ENCODE data around the gene NFASC.

The NFASC gene

DNA sequence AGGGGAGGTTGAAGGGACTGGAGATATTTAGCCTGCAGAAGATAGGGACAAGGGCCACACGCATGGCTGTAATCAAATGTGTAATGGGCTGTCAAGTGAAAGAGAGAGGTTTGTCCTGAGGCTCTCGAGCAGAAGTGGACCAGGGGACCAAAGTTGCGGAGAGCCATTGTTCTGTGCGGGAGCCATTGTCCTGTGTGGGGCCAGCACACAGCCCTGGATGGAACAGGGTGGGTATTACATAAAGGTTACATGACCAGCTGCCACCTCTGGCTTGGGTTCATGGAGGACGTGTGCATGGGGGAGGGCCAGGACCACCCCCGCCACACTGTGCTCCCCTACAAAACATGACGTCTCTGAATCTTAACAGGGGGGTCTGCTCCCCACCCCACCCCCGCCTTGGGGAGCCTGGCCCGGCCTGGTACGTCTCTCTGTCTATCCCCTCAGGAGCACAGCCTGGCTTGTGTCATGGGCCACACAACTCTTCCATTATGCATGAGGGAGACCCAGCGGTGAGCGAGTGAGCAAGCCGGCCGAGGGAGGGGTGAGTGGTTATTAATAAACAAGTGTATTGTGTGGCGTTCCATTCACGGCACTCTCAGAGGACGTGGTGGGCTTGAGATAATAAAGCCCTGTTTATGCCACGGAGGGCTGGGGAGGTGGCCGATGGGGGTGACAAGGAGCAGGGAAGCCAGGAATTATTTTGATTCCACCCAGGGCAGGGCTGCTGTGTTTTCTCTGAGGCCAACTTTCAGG lies at the start of gene NFASC:
Gene NFASC, plus strand, starts transcription at position 703 of the 753 bp plus-strand sequence. CDS start 73,454 bp downstream, outside the sequence.
- H3K9me3 Mint-ChIP-seq (ENCODE audit: low read depth), result no peaks in the 10 kb centered on the region
- no peaks in the 10 kb centered on the region for H3K36me3 Mint-ChIP-seq
- H3K4me1 Mint-ChIP-seq (ENCODE audit: low read depth), result no peaks in the 10 kb centered on the region
- H3K27ac Mint-ChIP-seq, result no peak within 1 kb of the TSS
- H3K27me3 Mint-ChIP-seq, result peaks cover 3% of the 10 kb centered on the region
- no peak within 1 kb of the TSS for H3K4me3 Mint-ChIP-seq

DNA sequence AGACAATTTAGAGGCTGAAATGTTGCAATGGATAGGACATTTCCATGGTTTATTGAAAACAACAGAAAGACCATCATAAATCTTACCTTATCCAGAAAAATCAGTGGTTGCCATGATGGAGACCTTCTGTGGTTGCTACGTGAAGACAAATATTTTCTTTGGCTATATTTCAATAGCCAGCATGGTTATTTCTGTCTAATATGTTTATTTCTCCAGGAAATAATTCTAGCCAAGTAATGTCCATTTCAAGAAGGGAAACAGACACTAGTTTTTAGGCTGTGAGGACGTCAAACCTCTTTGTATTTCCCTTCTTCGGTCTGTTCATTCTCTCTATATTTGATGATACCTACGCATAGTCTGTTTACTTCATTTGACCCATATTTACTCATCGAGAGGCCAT lies 49.2 kb upstream of the NFASC start:
- Mint-ChIP-seq H3K36me3 (no peaks in the 10 kb centered on the region), H3K9me3 (ENCODE audit: low read depth) (no peaks in the 10 kb centered on the region), H3K4me3 (no peak overlapping the region), H3K4me1 (ENCODE audit: low read depth) (no peaks in the 10 kb centered on the region), H3K27ac (no peak overlapping the region), H3K27me3 (peaks cover 12% of the 10 kb centered on the region)

DNA sequence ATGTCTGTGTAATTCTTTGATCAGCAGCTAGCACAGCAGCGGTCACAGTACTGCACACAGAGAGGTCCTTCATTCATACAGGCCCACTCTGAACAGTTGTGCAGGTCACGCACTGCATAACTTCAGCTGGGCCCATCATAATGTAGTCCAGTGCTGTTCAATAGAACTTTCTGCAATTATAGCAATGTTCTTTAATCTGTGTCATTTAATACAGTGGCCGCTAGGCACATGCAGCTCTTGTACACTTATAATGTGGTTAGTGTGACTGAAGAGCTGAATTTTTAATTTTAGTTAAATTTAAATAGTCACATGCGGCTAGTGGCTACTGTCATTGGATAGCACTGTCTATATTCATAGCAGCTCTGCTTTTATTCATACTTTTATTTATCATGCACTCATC lies 48.7 kb upstream of the NFASC start:
- H3K27me3 Mint-ChIP-seq, result peaks cover 13% of the 10 kb centered on the region
- H3K9me3 Mint-ChIP-seq (ENCODE audit: low read depth), result no peaks in the 10 kb centered on the region
- H3K27ac Mint-ChIP-seq, result no peak overlapping the region
- H3K4me1 Mint-ChIP-seq (ENCODE audit: low read depth), result no peaks in the 10 kb centered on the region
- no peaks in the 10 kb centered on the region for H3K36me3 Mint-ChIP-seq
- no peak overlapping the region for H3K4me3 Mint-ChIP-seq

DNA sequence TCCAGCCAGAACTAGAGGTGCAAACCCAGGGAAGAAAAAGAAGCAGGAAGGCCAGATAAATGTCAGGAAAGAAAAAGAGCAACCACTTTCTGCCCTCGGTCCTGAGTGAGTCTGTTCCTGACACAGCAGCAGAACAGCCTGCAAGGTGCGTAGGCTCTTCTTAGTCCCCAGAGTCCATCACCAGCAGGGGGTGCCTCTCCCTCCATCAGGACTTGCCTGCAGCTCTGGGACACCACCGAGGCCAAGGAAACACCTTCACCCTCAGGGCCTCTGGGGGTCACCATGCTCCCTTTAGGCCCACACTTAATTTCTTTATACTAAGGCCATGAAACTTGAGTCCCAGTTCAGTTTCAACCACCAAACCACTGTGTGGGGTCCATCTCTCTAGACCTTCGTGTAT lies 43.7 kb upstream of the NFASC start:
- no peak overlapping the region for H3K4me3 Mint-ChIP-seq
- H3K27me3 Mint-ChIP-seq, result peaks cover 25% of the 10 kb centered on the region
- H3K9me3 Mint-ChIP-seq (ENCODE audit: low read depth), result no peaks in the 10 kb centered on the region
- H3K36me3 Mint-ChIP-seq, result peaks cover 2% of the 10 kb centered on the region
- H3K27ac Mint-ChIP-seq, result no peak overlapping the region
- H3K4me1 Mint-ChIP-seq (ENCODE audit: low read depth), result peaks cover 10% of the 10 kb centered on the region

DNA sequence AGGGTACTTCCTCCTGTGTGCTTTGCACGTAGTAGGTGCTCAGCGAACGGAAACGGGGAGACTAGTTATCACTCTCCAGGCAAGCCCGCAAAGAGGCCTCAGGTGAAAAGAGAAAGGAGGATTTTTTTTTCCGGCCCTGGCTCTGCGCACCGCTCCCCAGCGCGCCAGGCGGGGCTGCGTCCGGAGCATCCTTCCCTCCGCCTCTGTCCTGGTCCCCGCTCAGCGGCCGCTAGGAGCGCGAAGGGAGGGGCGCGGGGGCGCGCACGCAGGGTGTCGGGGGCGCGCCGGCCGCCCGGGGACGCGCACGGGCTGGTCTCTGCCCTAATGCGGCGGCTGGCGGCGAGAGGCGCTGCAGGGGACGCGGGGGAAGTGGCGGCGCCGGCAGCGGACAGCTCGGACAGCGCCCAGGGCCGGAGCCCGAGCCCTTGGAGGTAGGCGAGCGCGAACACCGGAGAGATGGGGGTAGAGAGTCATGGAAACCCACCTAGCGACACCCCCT lies 42.3 kb upstream of the NFASC start:
- H3K4me1 Mint-ChIP-seq (ENCODE audit: low read depth), result peaks cover 10% of the 10 kb centered on the region
- H3K27ac Mint-ChIP-seq, result no peak overlapping the region
- peaks cover 28% of the 10 kb centered on the region for H3K27me3 Mint-ChIP-seq
- peaks cover 2% of the 10 kb centered on the region for H3K36me3 Mint-ChIP-seq
- peak overlapping the region; percentile 59 for H3K4me3 Mint-ChIP-seq
- no peaks in the 10 kb centered on the region for H3K9me3 Mint-ChIP-seq (ENCODE audit: low read depth)

DNA sequence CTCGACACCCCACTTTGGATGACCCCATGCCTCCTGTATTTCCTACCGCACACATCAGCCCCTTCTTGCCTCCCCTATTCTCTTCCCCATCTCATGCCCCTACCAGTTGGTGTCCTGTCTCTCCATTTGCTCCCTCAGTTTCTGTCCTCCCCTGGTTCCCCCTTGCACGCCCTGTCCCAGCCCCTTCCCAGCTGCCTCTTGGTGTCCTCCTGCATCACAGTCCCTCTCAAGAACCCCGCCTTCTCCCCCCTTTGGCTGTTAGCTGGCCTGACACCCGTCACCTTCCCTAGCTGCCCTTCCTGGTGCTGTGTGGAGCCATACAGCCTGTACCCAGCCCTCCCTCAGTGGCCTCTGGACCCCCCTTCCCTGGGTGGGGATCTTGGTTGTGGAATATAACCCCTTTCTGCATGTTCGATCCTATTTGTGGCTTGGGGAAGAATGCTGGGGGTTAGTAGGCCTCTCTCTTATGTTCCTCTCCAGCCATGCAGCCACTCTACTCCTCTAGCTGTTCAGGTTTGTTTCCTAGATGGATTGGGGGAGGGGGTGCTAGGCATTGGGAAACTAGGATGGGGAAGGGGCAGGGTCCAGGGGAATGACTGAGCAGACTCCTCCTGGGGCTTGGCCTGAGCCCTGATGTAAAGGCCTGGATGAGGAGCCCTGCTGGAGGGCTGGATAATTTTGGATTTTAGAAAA lies 41.4 kb upstream of the NFASC start:
- peaks cover 10% of the 10 kb centered on the region for H3K4me1 Mint-ChIP-seq (ENCODE audit: low read depth)
- no peaks in the 10 kb centered on the region for H3K9me3 Mint-ChIP-seq (ENCODE audit: low read depth)
- H3K36me3 Mint-ChIP-seq, result peaks cover 2% of the 10 kb centered on the region
- peaks cover 28% of the 10 kb centered on the region for H3K27me3 Mint-ChIP-seq
- peak overlapping the region; percentile 53 for H3K4me3 Mint-ChIP-seq
- H3K27ac Mint-ChIP-seq, result no peak overlapping the region

DNA sequence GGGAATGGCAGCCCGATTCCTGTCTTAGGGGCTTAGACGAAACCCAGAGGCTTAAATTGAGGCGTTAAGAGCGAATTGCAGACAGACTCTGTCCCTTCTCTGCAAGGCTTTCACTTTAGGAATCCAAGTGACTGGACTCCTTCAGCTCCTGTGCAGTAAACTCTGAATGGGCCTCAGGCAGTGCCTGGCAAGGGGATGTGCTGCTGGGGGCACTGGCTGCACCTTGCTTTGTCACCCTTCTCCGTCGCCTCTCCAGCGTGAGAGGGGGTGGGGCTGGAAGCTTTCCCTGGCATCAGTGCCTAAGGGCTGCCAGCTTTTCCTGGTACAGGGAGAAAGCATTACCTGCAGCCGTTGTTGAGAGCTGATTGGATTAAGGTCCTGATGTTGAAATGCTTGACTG lies 39.9 kb upstream of the NFASC start:
- Mint-ChIP-seq H3K27ac (no peak overlapping the region), H3K4me3 (no peak overlapping the region), H3K27me3 (peaks cover 30% of the 10 kb centered on the region), H3K4me1 (ENCODE audit: low read depth) (peaks cover 10% of the 10 kb centered on the region), H3K9me3 (ENCODE audit: low read depth) (no peaks in the 10 kb centered on the region), H3K36me3 (peaks cover 2% of the 10 kb centered on the region)

DNA sequence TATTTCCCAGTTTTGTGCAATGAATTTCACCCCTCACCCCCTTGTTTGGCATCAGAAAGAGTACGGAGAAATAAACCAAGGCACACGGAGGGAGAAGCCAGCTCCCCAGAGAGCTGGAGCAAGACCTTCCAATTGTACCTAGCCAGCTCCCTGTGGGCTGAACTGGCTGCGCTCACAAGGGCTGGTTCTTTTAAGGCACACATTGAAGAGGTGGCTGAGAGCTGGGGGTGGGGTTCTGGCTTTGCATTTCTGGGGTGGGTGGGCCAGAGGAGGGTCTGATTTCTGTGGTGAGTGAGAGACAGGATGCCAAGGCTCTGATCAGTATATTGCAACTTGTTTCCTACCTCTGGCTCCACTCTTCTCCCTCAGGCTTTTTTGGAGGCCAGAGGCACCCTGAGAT lies 39.5 kb upstream of the NFASC start:
- Mint-ChIP-seq H3K27me3 (peaks cover 33% of the 10 kb centered on the region), H3K36me3 (peaks cover 2% of the 10 kb centered on the region), H3K9me3 (ENCODE audit: low read depth) (no peaks in the 10 kb centered on the region), H3K27ac (no peak overlapping the region), H3K4me3 (no peak overlapping the region), H3K4me1 (ENCODE audit: low read depth) (peaks cover 10% of the 10 kb centered on the region)

DNA sequence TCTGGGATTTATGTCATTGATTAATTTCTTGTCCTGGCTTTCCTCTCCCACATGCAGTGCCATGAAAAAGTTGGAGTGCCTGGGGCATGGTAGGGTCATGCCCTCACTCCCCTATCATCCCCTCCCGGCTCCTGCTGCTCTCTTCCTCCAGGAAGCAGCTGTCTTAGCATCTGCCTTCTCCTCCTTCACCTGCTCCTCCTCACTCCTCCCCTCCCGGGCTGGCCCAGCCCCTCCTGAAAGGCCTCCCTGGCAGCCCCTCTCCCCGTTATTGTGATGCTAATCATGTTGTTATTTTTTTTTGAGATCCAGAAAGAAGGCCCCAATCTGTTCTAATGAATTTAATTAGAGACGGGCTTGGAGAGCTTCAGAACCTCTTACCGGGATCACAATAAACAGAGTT lies 36.3 kb upstream of the NFASC start:
- no peak overlapping the region for H3K27ac Mint-ChIP-seq
- H3K4me1 Mint-ChIP-seq (ENCODE audit: low read depth), result peaks cover under 1% of the 10 kb centered on the region
- H3K4me3 Mint-ChIP-seq, result no peak overlapping the region
- H3K36me3 Mint-ChIP-seq, result peaks cover 2% of the 10 kb centered on the region
- H3K27me3 Mint-ChIP-seq, result peaks cover 41% of the 10 kb centered on the region
- no peaks in the 10 kb centered on the region for H3K9me3 Mint-ChIP-seq (ENCODE audit: low read depth)

DNA sequence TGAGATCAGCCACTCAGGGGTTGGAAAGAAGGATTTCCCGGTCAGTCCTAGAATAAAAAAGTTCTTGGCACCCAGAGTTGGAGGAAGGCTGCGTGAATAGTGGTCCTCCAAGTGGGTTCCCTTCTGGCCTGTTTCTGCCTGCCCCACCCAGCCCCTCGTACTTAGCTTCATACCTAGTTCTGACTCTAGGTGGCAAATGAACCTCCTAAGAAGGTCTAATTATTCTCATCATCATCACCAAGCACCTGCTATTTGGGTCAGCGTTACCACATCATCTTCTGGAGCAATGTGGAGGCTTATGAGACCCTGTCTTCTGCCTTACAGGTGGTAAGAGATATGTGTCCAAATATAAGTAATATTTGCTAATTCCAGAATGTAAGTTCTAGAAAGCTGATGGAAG lies 35.9 kb upstream of the NFASC start:
- H3K4me3 Mint-ChIP-seq, result no peak overlapping the region
- no peaks in the 10 kb centered on the region for H3K9me3 Mint-ChIP-seq (ENCODE audit: low read depth)
- no peaks in the 10 kb centered on the region for H3K4me1 Mint-ChIP-seq (ENCODE audit: low read depth)

DNA sequence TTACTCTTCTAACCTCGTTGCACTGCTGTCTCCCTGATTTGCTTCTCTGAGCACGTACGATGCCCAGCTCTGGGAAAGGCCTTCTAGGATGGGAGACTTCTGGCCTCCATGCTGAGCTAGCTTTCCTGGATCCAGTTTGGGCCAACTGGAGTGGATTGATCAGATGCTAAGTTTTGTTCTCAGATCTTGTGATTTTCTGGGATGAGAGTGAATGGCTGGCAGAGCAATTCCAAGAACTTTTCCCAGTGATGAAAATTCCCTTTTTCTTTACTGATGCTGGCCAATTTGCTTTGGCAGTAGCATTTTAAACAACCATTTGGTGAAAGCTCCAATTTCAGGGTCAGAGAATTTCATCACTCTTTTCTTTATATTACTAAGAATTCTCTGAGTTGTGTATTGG lies 34.9 kb upstream of the NFASC start:
- no peaks in the 10 kb centered on the region for H3K36me3 Mint-ChIP-seq
- H3K4me1 Mint-ChIP-seq (ENCODE audit: low read depth), result no peaks in the 10 kb centered on the region
- no peaks in the 10 kb centered on the region for H3K9me3 Mint-ChIP-seq (ENCODE audit: low read depth)
- peaks cover 34% of the 10 kb centered on the region for H3K27me3 Mint-ChIP-seq
- H3K4me3 Mint-ChIP-seq, result no peak overlapping the region
- H3K27ac Mint-ChIP-seq, result no peak overlapping the region

More for the DNA sequence above, 35.9 kb upstream of the NFASC start:
- H3K27ac Mint-ChIP-seq, result no peak overlapping the region
- peaks cover 2% of the 10 kb centered on the region for H3K36me3 Mint-ChIP-seq
- peaks cover 41% of the 10 kb centered on the region for H3K27me3 Mint-ChIP-seq

DNA sequence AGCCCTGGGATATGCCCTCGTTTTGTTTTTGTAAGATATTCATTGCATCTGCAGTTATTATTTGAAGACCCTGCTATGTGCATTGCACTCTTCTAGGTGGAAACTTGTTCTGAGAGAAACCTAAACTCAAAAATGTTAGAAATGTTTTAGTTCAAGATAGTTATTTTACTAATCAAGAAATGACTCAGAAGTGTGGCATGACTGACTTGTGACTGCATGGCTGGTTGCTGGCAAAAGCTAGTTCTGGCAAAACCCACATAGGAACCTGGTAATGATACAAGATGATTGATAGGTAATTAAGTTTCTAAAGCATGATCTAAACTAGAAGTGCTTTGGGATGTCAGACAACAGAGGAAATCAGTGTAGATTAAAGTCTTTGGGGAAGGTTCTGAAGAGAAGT lies 33.8 kb upstream of the NFASC start:
- Mint-ChIP-seq H3K36me3 (no peaks in the 10 kb centered on the region), H3K27ac (no peak overlapping the region), H3K9me3 (ENCODE audit: low read depth) (no peaks in the 10 kb centered on the region), H3K4me1 (ENCODE audit: low read depth) (no peaks in the 10 kb centered on the region), H3K27me3 (peaks cover 27% of the 10 kb centered on the region), H3K4me3 (no peak overlapping the region)

DNA sequence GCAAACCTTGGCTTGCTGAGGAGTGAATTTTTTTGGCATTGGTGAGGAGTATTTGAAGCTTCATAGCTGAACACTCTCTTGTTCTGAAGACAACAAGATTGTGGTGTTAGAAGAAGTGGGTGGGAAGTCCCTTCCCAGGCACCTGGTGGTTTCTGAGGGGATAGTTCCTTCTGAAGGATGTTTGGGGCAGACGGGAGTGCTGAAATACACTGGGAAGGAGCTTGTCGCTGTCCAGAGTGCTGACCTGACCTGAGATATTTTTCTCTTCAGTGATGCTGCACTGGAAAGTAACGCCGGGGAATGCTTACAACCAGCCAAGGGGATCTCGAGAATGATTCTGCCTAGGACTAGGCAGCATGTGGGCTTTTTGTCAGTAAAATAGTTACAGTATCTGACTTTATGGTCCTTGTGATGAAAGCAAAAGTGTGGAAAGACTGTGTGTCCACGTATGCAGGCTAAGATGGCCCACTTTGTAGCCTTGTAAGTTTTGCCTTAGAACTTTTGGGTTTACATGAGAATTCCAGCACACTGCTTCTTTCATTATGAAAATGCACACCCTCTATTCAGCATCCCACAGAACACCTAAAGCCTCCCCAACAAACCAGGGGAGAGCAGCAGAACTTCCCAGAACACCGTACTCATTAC lies 33.1 kb upstream of the NFASC start:
- Mint-ChIP-seq H3K27ac (no peak overlapping the region), H3K4me1 (ENCODE audit: low read depth) (no peaks in the 10 kb centered on the region), H3K27me3 (peaks cover 23% of the 10 kb centered on the region), H3K4me3 (no peak overlapping the region), H3K9me3 (ENCODE audit: low read depth) (no peaks in the 10 kb centered on the region), H3K36me3 (no peaks in the 10 kb centered on the region)

DNA sequence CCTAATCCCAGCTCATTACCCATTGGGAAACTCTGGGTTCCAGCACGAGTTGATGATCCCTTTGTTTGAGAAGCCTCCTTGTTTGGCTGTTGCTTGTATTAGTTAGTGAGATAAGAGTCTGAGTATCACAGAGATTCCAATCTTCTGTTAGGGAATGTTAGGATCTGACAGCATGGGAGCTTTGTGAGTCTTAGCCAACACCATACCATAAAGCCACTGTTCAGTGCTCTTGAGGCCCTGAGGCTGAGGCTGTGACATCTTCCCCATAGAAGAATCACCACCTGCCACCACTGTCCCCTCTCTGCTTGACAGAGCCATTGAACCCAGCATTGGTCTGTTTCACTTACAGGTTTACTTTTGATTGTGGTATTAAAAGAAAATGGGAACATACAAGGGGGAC lies 29.3 kb upstream of the NFASC start:
- Mint-ChIP-seq H3K4me1 (ENCODE audit: low read depth) (no peaks in the 10 kb centered on the region), H3K9me3 (ENCODE audit: low read depth) (no peaks in the 10 kb centered on the region), H3K36me3 (no peaks in the 10 kb centered on the region), H3K27ac (no peak overlapping the region), H3K4me3 (no peak overlapping the region), H3K27me3 (peaks cover 11% of the 10 kb centered on the region)

DNA sequence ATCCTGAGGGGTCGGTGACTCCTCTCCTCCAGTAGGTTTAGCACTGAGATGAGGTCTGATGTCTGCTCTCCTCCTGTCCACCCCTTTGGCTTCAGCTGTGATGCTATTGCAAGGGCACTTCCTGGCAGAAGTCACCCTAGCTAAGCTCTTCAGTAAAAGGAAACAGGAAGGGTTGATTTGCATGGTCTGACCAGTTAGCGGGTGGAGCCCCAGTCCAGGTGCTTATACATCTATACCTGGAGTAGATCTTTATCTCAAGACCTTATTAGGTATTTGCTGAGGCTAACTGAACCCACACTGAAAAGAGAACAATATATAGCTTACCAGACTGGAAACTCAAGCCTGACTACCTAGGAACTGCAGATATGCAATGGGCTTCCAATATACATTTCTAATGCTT lies 28.9 kb upstream of the NFASC start:
- H3K4me1 Mint-ChIP-seq (ENCODE audit: low read depth), result no peaks in the 10 kb centered on the region
- H3K27ac Mint-ChIP-seq, result no peak overlapping the region
- no peak overlapping the region for H3K4me3 Mint-ChIP-seq
- H3K27me3 Mint-ChIP-seq, result peaks cover 9% of the 10 kb centered on the region
- H3K36me3 Mint-ChIP-seq, result no peaks in the 10 kb centered on the region
- H3K9me3 Mint-ChIP-seq (ENCODE audit: low read depth), result no peaks in the 10 kb centered on the region
